ENCODE data around the gene ALPG.
"Not testable (repeated sequence)": the region's sequence is repeated elsewhere in the genome, so short reads cannot be mapped to it uniquely, and the experiment has no call there.

- not testable (repeated sequence) for TF ChIP-seq CTCF (IDR thresholded peaks at IDR 0.05); EZH2 (IDR thresholded peaks at IDR 0.05; ENCODE audit: borderline replicate concordance, insufficient read depth, low read depth, low read length, poor library complexity, severe bottlenecking)
Observed at GRCh38 chr2:232443047-232443446, 36.4 kb downstream of the ALPG start.
